DOHH2 (cell line): ENCODE data around the gene MAGI1.

Experiments
- H3F3A ChIP-seq: fragments of 200-600 bp; sonication (generic), shearing (Covaris generic); 2 replicates; pipeline ENCODE4 v1.6.0; 2016; ENCODE audit warnings: antibody characterized with exemption, mild to moderate bottlenecking; ENCODE audit not compliant: control insufficient read depth, insufficient read depth
- H3K27ac ChIP-seq: fragments of 200-600 bp; sonication (generic); 2 replicates; pipeline ENCODE4 v1.5.1; 2014; ENCODE audit warnings: low read depth, mild to moderate bottlenecking, low read length, moderate library complexity
- H3K27me3 ChIP-seq: fragments of 200-600 bp; sonication (generic); 2 replicates; pipeline ENCODE4 v1.6.1; 2014; ENCODE audit warnings: mild to moderate bottlenecking, low read length, mixed read lengths; ENCODE audit not compliant: control insufficient read depth
- H3K36me3 ChIP-seq: fragments of 200-600 bp; sonication (generic); 2 replicates; pipeline ENCODE4 v1.6.1; 2014; ENCODE audit warnings: mild to moderate bottlenecking, low read length, moderate library complexity, mixed read lengths; ENCODE audit not compliant: control insufficient read depth
- H3K4me1 ChIP-seq: fragments of 200-600 bp; sonication (generic); 2 replicates; pipeline ENCODE4 v1.6.1; 2014; ENCODE audit warnings: mild to moderate bottlenecking, low read length, mixed read lengths; ENCODE audit not compliant: control insufficient read depth
- H3K4me2 ChIP-seq: fragments of 200-600 bp; sonication (generic); 2 replicates; pipeline ENCODE4 v1.6.0; 2014; ENCODE audit warnings: mild to moderate bottlenecking, low read length, moderate library complexity
- H3K4me3 ChIP-seq: fragments of 200-600 bp; sonication (generic); 2 replicates; pipeline ENCODE4 v1.5.1; 2014; ENCODE audit warnings: mild to moderate bottlenecking, low read length, mixed read lengths
- H3K79me2 ChIP-seq: fragments of 200-600 bp; sonication (generic); 2 replicates; pipeline ENCODE4 v1.6.1; 2014; ENCODE audit warnings: mild to moderate bottlenecking, low read length, mixed read lengths; ENCODE audit not compliant: control insufficient read depth
- H3K9me2 ChIP-seq: fragments of 200-600 bp; sonication (generic); replicated peaks from 2 replicates; pipeline ENCODE4 v1.6.1; 2014; ENCODE audit warnings: mild to moderate bottlenecking, low read length, mixed read lengths; ENCODE audit not compliant: control insufficient read depth
- H3K9me3 ChIP-seq: fragments of 200-600 bp; sonication (generic); 2 replicates; pipeline ENCODE4 v1.6.1; 2014; ENCODE audit warnings: antibody characterized with exemption, low read length, mixed read lengths; ENCODE audit not compliant: control insufficient read depth, insufficient read depth
- H4K20me1 ChIP-seq: fragments of 200-600 bp; sonication (generic); 2 replicates; pipeline ENCODE4 v1.6.0; 2014; ENCODE audit warnings: low read depth, mild to moderate bottlenecking, antibody characterized with exemption, low read length, moderate library complexity; ENCODE audit not compliant: control insufficient read depth, insufficient read depth
- CTCF ChIP-seq: fragments of 200-600 bp; sonication (generic); IDR thresholded peaks from one replicate; pipeline ENCODE4 v1.5.1; 2014; ENCODE audit warnings: antibody characterized with exemption, mild to moderate bottlenecking, low read depth, low read length; ENCODE audit not compliant: poor library complexity, severe bottlenecking
- EZH2phosphoT487 ChIP-seq: fragments of 200-600 bp; sonication (generic); IDR thresholded peaks from 2 replicates; pipeline ENCODE4 v1.6.1; 2017; ENCODE audit warnings: borderline replicate concordance, mild to moderate bottlenecking, antibody characterized with exemption, low read length, moderate library complexity, mixed read lengths

The MAGI1 gene

GRCh38 chr3:66082679-66083078 is 44.0 kb upstream of the MAGI1 start:
- H3K36me3 ChIP-seq = no peaks in the 10 kb centered on the region
- no peaks in the 10 kb centered on the region for H3K4me1 ChIP-seq
- TF ChIP-seq CTCF (no peak), EZH2phosphoT487 (no peak)
- H4K20me1 ChIP-seq = no peaks in the 10 kb centered on the region
- no peak overlapping the region for H3K27ac ChIP-seq
- no peaks in the 10 kb centered on the region for H3K27me3 ChIP-seq
- H3K9me2 ChIP-seq = no peaks in the 10 kb centered on the region
- H3K79me2 ChIP-seq = no peaks in the 10 kb centered on the region
- no peaks in the 10 kb centered on the region for H3F3A ChIP-seq
- no peaks in the 10 kb centered on the region for H3K9me3 ChIP-seq
- H3K4me2 ChIP-seq = no peak overlapping the region
- no peak overlapping the region for H3K4me3 ChIP-seq

GRCh38 chr3:66080167-66080566 is 41.4 kb upstream of the MAGI1 start:
- Histone ChIP-seq H3K27ac (no peak overlapping the region), H3K9me2 (no peaks in the 10 kb centered on the region)
- TF ChIP-seq EZH2phosphoT487 = no peak
- no peak for TF ChIP-seq CTCF

GRCh38 chr3:66077973-66078372 is 39.3 kb upstream of the MAGI1 start:
- Histone ChIP-seq H3K79me2 (no peaks in the 10 kb centered on the region), H3K36me3 (no peaks in the 10 kb centered on the region), H4K20me1 (no peaks in the 10 kb centered on the region), H3K9me2 (no peaks in the 10 kb centered on the region), H3K27me3 (no peaks in the 10 kb centered on the region), H3K27ac (no peak overlapping the region), H3F3A (no peaks in the 10 kb centered on the region), H3K4me2 (no peak overlapping the region), H3K4me3 (no peak overlapping the region), H3K9me3 (no peaks in the 10 kb centered on the region), H3K4me1 (no peaks in the 10 kb centered on the region)
- TF ChIP-seq EZH2phosphoT487 (no peak), CTCF (no peak)

More at GRCh38 chr3:66080167-66080566, 41.4 kb upstream of the MAGI1 start:
- Histone ChIP-seq H3K36me3 (no peaks in the 10 kb centered on the region), H3K4me2 (no peak overlapping the region), H3K9me3 (no peaks in the 10 kb centered on the region), H4K20me1 (no peaks in the 10 kb centered on the region), H3F3A (no peaks in the 10 kb centered on the region), H3K4me3 (no peak overlapping the region), H3K79me2 (no peaks in the 10 kb centered on the region), H3K27me3 (no peaks in the 10 kb centered on the region), H3K4me1 (no peaks in the 10 kb centered on the region)
